IMR-90 (cell line): ENCODE results near the gene MC5R. TPM values are rescaled to one million over a fixed set of nuclear protein-coding genes. Genes with fewer than 3 reads are reported as not detected.

ENCODE experiments used
- ATAC-seq: fragments of 200-7000 bp; cut with Tn5 transposase; 2 replicates; pipeline ENCODE4 v1.9.1; 2020; ENCODE audit warnings: low read depth, mild to moderate bottlenecking, moderate library complexity
- BruUV-seq: library from RNA; stranded (reverse); fragments of 400-500 nt; replicated peaks from 2 replicates; lab custom pipeline; 2021; lab: Mats Ljungman, UMichigan
- CTCF ChIA-PET: fragments of 300-600 bp; formaldehyde crosslinking; extraction: SDS; loops from one replicate; lab custom pipeline; 2021; ENCODE audit warnings: antibody characterized with exemption; lab: Yijun Ruan, JAX
- POLR2A ChIA-PET: fragments of 300-600 bp; sonication (Branson Sonifier 250); formaldehyde crosslinking; loops from one replicate; lab custom pipeline; 2022; ENCODE audit warnings: antibody characterized with exemption; ENCODE audit not compliant: unreplicated experiment; lab: Charles Lee
- DNase-seq: peaks from one replicate; pipeline ENCODE4 v3.0.0; 2013
- H2AFZ ChIP-seq: replicated peaks from 2 replicates; pipeline ENCODE3; 2013; ENCODE audit warnings: low read length, mild to moderate bottlenecking; ENCODE audit not compliant: poor library complexity
- H2AK5ac ChIP-seq: 2 replicates; pipeline ENCODE4 v1.6.1; 2013; ENCODE audit warnings: low read depth, low read length, inconsistent platforms
- H2AK9ac ChIP-seq: replicated peaks from 2 replicates; pipeline ENCODE3; 2013; ENCODE audit warnings: mild to moderate bottlenecking, low read depth, low read length, moderate library complexity; ENCODE audit not compliant: poor library complexity
- H2BK120ac ChIP-seq: 2 replicates; pipeline ENCODE4 v1.6.1; 2013; ENCODE audit warnings: low read depth, low read length, inconsistent platforms
- H2BK15ac ChIP-seq: 3 replicates; pipeline ENCODE4 v1.6.1; 2013; ENCODE audit warnings: low read depth, low read length, inconsistent platforms
- H2BK20ac ChIP-seq: 2 replicates; pipeline ENCODE4 v1.6.1; 2013; ENCODE audit warnings: low read depth, mild to moderate bottlenecking, inconsistent platforms, low read length, moderate library complexity
- H2BK5ac ChIP-seq: 2 replicates; pipeline ENCODE4 v1.6.1; 2013; ENCODE audit warnings: mild to moderate bottlenecking, low read depth, low read length, inconsistent platforms; ENCODE audit not compliant: poor library complexity, severe bottlenecking
- H3K14ac ChIP-seq: replicated peaks from 2 replicates; pipeline ENCODE4 v1.6.1; 2013; ENCODE audit warnings: low read depth, low read length, inconsistent platforms
- H3K18ac ChIP-seq: 2 replicates; pipeline ENCODE4 v1.6.1; 2013; ENCODE audit warnings: low read depth, low read length, control low read depth
- H3K23ac ChIP-seq: 2 replicates; pipeline ENCODE4 v1.6.1; 2013; ENCODE audit warnings: low read depth, low read length, inconsistent platforms
- H3K27ac ChIP-seq: 2 replicates; pipeline ENCODE4 v1.5.1; 2013; ENCODE audit warnings: mild to moderate bottlenecking, control low read depth, low read length; ENCODE audit not compliant: insufficient read depth
- H3K27me3 ChIP-seq: 2 replicates; pipeline ENCODE4 v1.6.1; 2013; ENCODE audit warnings: low read length; ENCODE audit not compliant: control insufficient read depth, insufficient read depth
- H3K36me3 ChIP-seq: 2 replicates; pipeline ENCODE4 v1.6.1; 2013; ENCODE audit warnings: low read length, mixed read lengths; ENCODE audit not compliant: control insufficient read depth, insufficient read depth
- H3K4ac ChIP-seq: 2 replicates; pipeline ENCODE4 v1.6.1; 2013; ENCODE audit warnings: low read depth, low read length, inconsistent platforms
- H3K4me1 ChIP-seq: 2 replicates; pipeline ENCODE4 v1.6.1; 2013; ENCODE audit warnings: low read length, mixed read lengths; ENCODE audit not compliant: control insufficient read depth, insufficient read depth
- H3K4me2 ChIP-seq: 2 replicates; pipeline ENCODE4 v1.6.1; 2013; ENCODE audit warnings: low read depth, mild to moderate bottlenecking, control low read depth, low read length, moderate library complexity
- H3K4me3 ChIP-seq: 2 replicates; pipeline ENCODE4 v1.5.1; 2013; ENCODE audit warnings: low read depth, mild to moderate bottlenecking, control low read depth, low read length, moderate library complexity; ENCODE audit not compliant: insufficient read depth
- H3K56ac ChIP-seq: 2 replicates; pipeline ENCODE4 v1.6.1; 2013; ENCODE audit warnings: low read length, inconsistent platforms; ENCODE audit not compliant: insufficient read depth; ENCODE audit errors: extremely low read depth
- H3K79me1 ChIP-seq, 2 experiments: 2 replicates each; pipeline ENCODE4 v1.6.1; 2013; ENCODE audit warnings: low read length in 2 of 2, inconsistent platforms in 1 of 2, low read depth in 1 of 2
- H3K9ac ChIP-seq: 2 replicates; pipeline ENCODE4 v1.6.1; 2013; ENCODE audit warnings: low read depth, low read length, control low read depth
- H3K9me1 ChIP-seq: 2 replicates; pipeline ENCODE4 v1.6.1; 2013; ENCODE audit warnings: low read length, inconsistent platforms; ENCODE audit not compliant: insufficient read depth
- H3K9me3 ChIP-seq: 2 replicates; pipeline ENCODE4 v1.6.1; 2013; ENCODE audit warnings: low read length; ENCODE audit not compliant: control insufficient read depth, insufficient read depth
- H4K20me1 ChIP-seq: 2 replicates; pipeline ENCODE4 v1.6.1; 2013; ENCODE audit warnings: low read length, inconsistent platforms; ENCODE audit not compliant: insufficient read depth
- H4K5ac ChIP-seq: 2 replicates; pipeline ENCODE4 v1.6.1; 2013; ENCODE audit warnings: mild to moderate bottlenecking, low read depth, low read length, control low read depth
- H4K8ac ChIP-seq, 2 experiments: 2 replicates each; pipeline ENCODE4 v1.6.1; 2013; ENCODE audit warnings: low read depth in 2 of 2, low read length in 2 of 2, control low read depth in 1 of 2, inconsistent platforms in 1 of 2
- H4K91ac ChIP-seq: 2 replicates; pipeline ENCODE4 v1.6.1; 2013; ENCODE audit warnings: low read depth, low read length, inconsistent platforms; ENCODE audit not compliant: insufficient read depth
- BHLHE40 ChIP-seq: fragments of 150-350 bp; IDR thresholded peaks from 2 replicates; pipeline ENCODE4 v1.6.1; 2016; ENCODE audit warnings: mild to moderate bottlenecking, low read depth, low read length
- CEBPB ChIP-seq: IDR thresholded peaks from 2 replicates; pipeline ENCODE4 v1.6.1; 2012; ENCODE audit warnings: low read depth, low read length, improper control_type of control experiment
- CHD1 ChIP-seq: IDR thresholded peaks from 2 replicates; pipeline ENCODE4 v1.6.1; 2012; ENCODE audit warnings: low read depth, low read length, improper control_type of control experiment
- FOS ChIP-seq: fragments of 150-350 bp; IDR thresholded peaks from 2 replicates; pipeline ENCODE4 v1.6.1; 2016; ENCODE audit warnings: low read depth, low read length
- MAFK ChIP-seq: IDR thresholded peaks from 2 replicates; pipeline ENCODE4 v1.6.1; 2012; ENCODE audit warnings: low read depth, low read length, improper control_type of control experiment
- MAZ ChIP-seq: IDR thresholded peaks from 2 replicates; pipeline ENCODE4 v1.6.1; 2012; ENCODE audit warnings: low read depth, mild to moderate bottlenecking, low read length, improper control_type of control experiment, moderate library complexity, borderline replicate concordance
- MXI1 ChIP-seq: IDR thresholded peaks from 2 replicates; pipeline ENCODE4 v1.6.1; 2012; ENCODE audit warnings: low read depth, mild to moderate bottlenecking, low read length, moderate library complexity, borderline replicate concordance
- NFE2L2 ChIP-seq: fragments of 150-350 bp; IDR thresholded peaks from 2 replicates; pipeline ENCODE4 v1.6.1; 2016; ENCODE audit warnings: low read depth, mild to moderate bottlenecking, low read length
- POLR2A ChIP-seq: IDR thresholded peaks from 2 replicates; pipeline ENCODE4 v1.6.1; 2012; ENCODE audit warnings: mild to moderate bottlenecking, low read depth, low read length
- RAD21 ChIP-seq: IDR thresholded peaks from 2 replicates; pipeline ENCODE4 v1.6.1; 2012; ENCODE audit warnings: low read length, improper control_type of control experiment
- RCOR1 ChIP-seq: IDR thresholded peaks from 2 replicates; pipeline ENCODE4 v1.6.1; 2012; ENCODE audit warnings: mild to moderate bottlenecking, low read length, improper control_type of control experiment; ENCODE audit not compliant: insufficient replicate concordance
- RFX5 ChIP-seq: IDR thresholded peaks from 2 replicates; pipeline ENCODE4 v1.8.0; 2012; ENCODE audit warnings: low read depth, mild to moderate bottlenecking, low read length, moderate library complexity
- SMC3 ChIP-seq: fragments of 150-350 bp; IDR thresholded peaks from 2 replicates; pipeline ENCODE4 v1.6.1; 2016; ENCODE audit warnings: low read depth, mild to moderate bottlenecking, antibody characterized with exemption, low read length, moderate library complexity
- WGBS, 2 experiments: methylation state at CpG; one replicate each; pipeline versions ENCODE4 v1.1.5 to v1.1.7; 2013; ENCODE audit warnings: missing lambda C conversion rate in 2 of 2; ENCODE audit not compliant: insufficient read length in 1 of 2; ENCODE audit errors: extremely low coverage in 2 of 2; 5-methylcytosine and 5-hydroxymethylcytosine counted together
- dilution Hi-C: fragments of 300-500 bp; cut with HindIII; formaldehyde crosslinking; loops from one replicate; pipeline ENCODE4 v1.14.3; 2018; ENCODE audit warnings: low sequenced_read_pairs; ENCODE audit not compliant: unreplicated experiment
- in situ Hi-C: fragments of 300-500 bp; cut with MboI; formaldehyde crosslinking; loops from 3 replicates; pipeline ENCODE4 v1.14.3; 2019; ENCODE audit warnings: low sequenced_read_pairs, inconsistent platforms, mixed read lengths
- intact Hi-C: fragments of 100-400 bp; cut with micrococcal nuclease; formaldehyde crosslinking; loops from 2 replicates; pipeline ENCODE4 v1.10.0; 2022
- polyA plus RNA-seq, 3 experiments: library from polyadenylated mRNA; depleted of rRNA; stranded (reverse); fragments of >200 nt; gene quantifications; 2 replicates each; pipeline ENCODE4 v1.2.3, GENCODE V29; 2012; ENCODE audit warnings: low replicate concordance in 1 of 3
- total RNA-seq: library from RNA; depleted of rRNA; stranded (reverse); fragments of >200 nt; gene quantifications from 2 replicates; pipeline ENCODE4 v1.2.3, GENCODE V29; 2012
- TF ChIP-seq, protein P1 (sequence below): fragments of 150-350 bp; IDR thresholded peaks from 2 replicates; pipeline ENCODE4 v1.6.1; 2016; ENCODE audit warnings: low read depth, mild to moderate bottlenecking, low read length, moderate library complexity, borderline replicate concordance
- TF ChIP-seq, protein P2 (sequence below): conservative IDR thresholded peaks from 2 replicates; pipeline ENCODE4 v1.5.1; 2012; ENCODE audit warnings: mild to moderate bottlenecking, low read depth, low read length, improper control_type of control experiment
- TF ChIP-seq, protein P3 (sequence below): fragments of 150-350 bp; IDR thresholded peaks from 2 replicates; pipeline ENCODE4 v1.6.1; 2017; ENCODE audit warnings: mild to moderate bottlenecking, antibody characterized with exemption, low read length, low read depth

Gene MC5R
- total and polyA plus RNA-seq, 2 of the 4 experiments (the other 2 are of a cell fraction) = not detected

DNA sequence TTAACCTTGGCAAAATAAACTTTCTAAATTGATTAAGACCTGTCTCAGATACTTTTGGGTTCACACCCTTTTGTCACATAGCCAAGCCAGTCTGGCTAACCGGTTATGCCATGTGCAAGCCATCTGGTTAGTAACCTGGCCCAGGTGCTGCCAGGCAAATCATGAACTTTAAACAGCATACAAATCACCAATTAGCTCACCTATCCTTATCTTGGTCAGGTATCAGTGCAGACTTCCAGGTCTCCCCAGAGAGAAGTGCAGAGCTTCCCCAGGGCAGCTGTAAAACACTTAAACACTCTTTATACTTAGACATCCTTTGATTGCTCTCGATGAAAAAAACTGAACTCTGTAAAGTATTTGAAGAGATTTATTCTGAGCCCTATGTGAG, 14.9 kb upstream of the MC5R start:
- no peak for ATAC-seq
- H3K18ac ChIP-seq = no peak overlapping the region
- no peaks in the 10 kb centered on the region for H4K20me1 ChIP-seq
- H3K14ac ChIP-seq = no peak overlapping the region
- no peak overlapping the region for H3K56ac ChIP-seq
- H3K27ac ChIP-seq = no peak overlapping the region
- intact Hi-C loops = no loop called here
- no peaks in the 10 kb centered on the region for H3K79me1 ChIP-seq
- H2BK15ac ChIP-seq = no peak overlapping the region
- H2BK120ac ChIP-seq = no peak overlapping the region
- POLR2A ChIA-PET = no interaction called here
- no peaks in the 10 kb centered on the region for H3K4me1 ChIP-seq
- H3K4ac ChIP-seq = no peak overlapping the region
- no peak for TF ChIP-seq MAFK
- TF ChIP-seq, protein P1, sequence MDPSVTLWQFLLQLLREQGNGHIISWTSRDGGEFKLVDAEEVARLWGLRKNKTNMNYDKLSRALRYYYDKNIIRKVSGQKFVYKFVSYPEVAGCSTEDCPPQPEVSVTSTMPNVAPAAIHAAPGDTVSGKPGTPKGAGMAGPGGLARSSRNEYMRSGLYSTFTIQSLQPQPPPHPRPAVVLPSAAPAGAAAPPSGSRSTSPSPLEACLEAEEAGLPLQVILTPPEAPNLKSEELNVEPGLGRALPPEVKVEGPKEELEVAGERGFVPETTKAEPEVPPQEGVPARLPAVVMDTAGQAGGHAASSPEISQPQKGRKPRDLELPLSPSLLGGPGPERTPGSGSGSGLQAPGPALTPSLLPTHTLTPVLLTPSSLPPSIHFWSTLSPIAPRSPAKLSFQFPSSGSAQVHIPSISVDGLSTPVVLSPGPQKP = no peak
- TF ChIP-seq MXI1 = no peak
- TF ChIP-seq RAD21 = no peak
- no peak for TF ChIP-seq RCOR1
- TF ChIP-seq POLR2A = no peak
- no peak for TF ChIP-seq SMC3
- no peak for TF ChIP-seq RFX5
- no peak for TF ChIP-seq FOS
- TF ChIP-seq NFE2L2 = no peak
- TF ChIP-seq, protein P2, sequence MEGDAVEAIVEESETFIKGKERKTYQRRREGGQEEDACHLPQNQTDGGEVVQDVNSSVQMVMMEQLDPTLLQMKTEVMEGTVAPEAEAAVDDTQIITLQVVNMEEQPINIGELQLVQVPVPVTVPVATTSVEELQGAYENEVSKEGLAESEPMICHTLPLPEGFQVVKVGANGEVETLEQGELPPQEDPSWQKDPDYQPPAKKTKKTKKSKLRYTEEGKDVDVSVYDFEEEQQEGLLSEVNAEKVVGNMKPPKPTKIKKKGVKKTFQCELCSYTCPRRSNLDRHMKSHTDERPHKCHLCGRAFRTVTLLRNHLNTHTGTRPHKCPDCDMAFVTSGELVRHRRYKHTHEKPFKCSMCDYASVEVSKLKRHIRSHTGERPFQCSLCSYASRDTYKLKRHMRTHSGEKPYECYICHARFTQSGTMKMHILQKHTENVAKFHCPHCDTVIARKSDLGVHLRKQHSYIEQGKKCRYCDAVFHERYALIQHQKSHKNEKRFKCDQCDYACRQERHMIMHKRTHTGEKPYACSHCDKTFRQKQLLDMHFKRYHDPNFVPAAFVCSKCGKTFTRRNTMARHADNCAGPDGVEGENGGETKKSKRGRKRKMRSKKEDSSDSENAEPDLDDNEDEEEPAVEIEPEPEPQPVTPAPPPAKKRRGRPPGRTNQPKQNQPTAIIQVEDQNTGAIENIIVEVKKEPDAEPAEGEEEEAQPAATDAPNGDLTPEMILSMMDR = no peak
- TF ChIP-seq CEBPB = no peak
- TF ChIP-seq, protein P3, sequence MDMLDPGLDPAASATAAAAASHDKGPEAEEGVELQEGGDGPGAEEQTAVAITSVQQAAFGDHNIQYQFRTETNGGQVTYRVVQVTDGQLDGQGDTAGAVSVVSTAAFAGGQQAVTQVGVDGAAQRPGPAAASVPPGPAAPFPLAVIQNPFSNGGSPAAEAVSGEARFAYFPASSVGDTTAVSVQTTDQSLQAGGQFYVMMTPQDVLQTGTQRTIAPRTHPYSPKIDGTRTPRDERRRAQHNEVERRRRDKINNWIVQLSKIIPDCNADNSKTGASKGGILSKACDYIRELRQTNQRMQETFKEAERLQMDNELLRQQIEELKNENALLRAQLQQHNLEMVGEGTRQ = no peak
- TF ChIP-seq MAZ = no peak
- no peak for TF ChIP-seq BHLHE40
- TF ChIP-seq CHD1 = no peak
- H2AK9ac ChIP-seq = no peak overlapping the region
- no peak overlapping the region for H2BK20ac ChIP-seq
- no peak overlapping the region for H2BK5ac ChIP-seq
- no peak overlapping the region for H2AFZ ChIP-seq
- H3K27me3 ChIP-seq = no peaks in the 10 kb centered on the region
- no peak overlapping the region for H3K9ac ChIP-seq
- no peaks in the 10 kb centered on the region for H3K9me1 ChIP-seq
- no CpG with 5 or more reads among the region's 2 CpGs for WGBS, 2 experiments
- CTCF ChIA-PET = interaction anchor here (0.7 kb wide), 1 partner anchor 278 kb away, joined by 4 read pairs; no protein-coding TSS in a partner anchor
- H3K36me3 ChIP-seq = no peaks in the 10 kb centered on the region
- H2AK5ac ChIP-seq = no peak overlapping the region
- H3K4me3 ChIP-seq = no peak overlapping the region
- dilution Hi-C loops = no loop called here
- no peak overlapping the region for H4K91ac ChIP-seq
- DNase-seq = no peak
- no peak overlapping the region for H3K4me2 ChIP-seq
- no peaks in the 10 kb centered on the region for H3K9me3 ChIP-seq
- H4K5ac ChIP-seq = no peak overlapping the region
- no peak overlapping the region for H4K8ac ChIP-seq
- no TSS peak for BruUV-seq
- no peak overlapping the region for H3K23ac ChIP-seq
- in situ Hi-C loops = no loop called here
